SK-N-SH treated with all-trans-retinoic acid at 6 μM for 48 hours (cell line): ENCODE data around the gene CPNE2.

ENCODE experiments used
- ESRRG ChIP-seq: fragments of 250-450 bp; sonication (Bioruptor Pico); IDR thresholded peaks from 2 replicates; pipeline ENCODE4 v1.6.1; 2021; ENCODE audit warnings: mild to moderate bottlenecking
- ISL1 ChIP-seq: fragments of 250-450 bp; sonication (Bioruptor Pico); IDR thresholded peaks from 2 replicates; pipeline ENCODE4 v2.1.2; 2022; ENCODE audit warnings: mild to moderate bottlenecking, moderate library complexity
- OSR1 ChIP-seq: fragments of 250-450 bp; sonication (Bioruptor Pico); IDR thresholded peaks from 2 replicates; pipeline ENCODE4 v1.8.0; 2022; ENCODE audit warnings: moderate library complexity, mild to moderate bottlenecking, inconsistent platforms
- RARB ChIP-seq: fragments of 250-450 bp; sonication (Bioruptor Pico); IDR thresholded peaks from 2 replicates; pipeline ENCODE4 v1.8.0; 2021; ENCODE audit warnings: mild to moderate bottlenecking, moderate library complexity
- TOX ChIP-seq: fragments of 250-450 bp; sonication (Bioruptor Pico); IDR thresholded peaks from 2 replicates; pipeline ENCODE4 v1.8.0; 2021; ENCODE audit warnings: mild to moderate bottlenecking, moderate library complexity, borderline replicate concordance
- ZC3H10 ChIP-seq: fragments of 250-450 bp; sonication (Bioruptor Pico); IDR thresholded peaks from 2 replicates; pipeline ENCODE4 v1.5.1; 2021; ENCODE audit warnings: mild to moderate bottlenecking, moderate library complexity
- ZFP3 ChIP-seq: fragments of 250-450 bp; sonication (Bioruptor Pico); IDR thresholded peaks from 2 replicates; pipeline ENCODE4 v1.5.0; 2020; ENCODE audit warnings: mild to moderate bottlenecking, moderate library complexity
- ZFP30 ChIP-seq: fragments of 450-650 bp; formaldehyde crosslinking; IDR thresholded peaks from 2 replicates; pipeline ENCODE4 v1.5.0; 2022; ENCODE audit warnings: mild to moderate bottlenecking, moderate library complexity
- TF ChIP-seq, protein P1 (sequence below): fragments of 250-450 bp; sonication (Bioruptor Pico); IDR thresholded peaks from 2 replicates; pipeline ENCODE4 v1.5.1; 2021; ENCODE audit warnings: mild to moderate bottlenecking, moderate library complexity
- TF ChIP-seq, protein P2 (sequence below): fragments of 250-450 bp; sonication (Bioruptor Pico); IDR thresholded peaks from 2 replicates; pipeline ENCODE4 v1.8.0; 2020; ENCODE audit warnings: mild to moderate bottlenecking, moderate library complexity, borderline replicate concordance

DNA sequence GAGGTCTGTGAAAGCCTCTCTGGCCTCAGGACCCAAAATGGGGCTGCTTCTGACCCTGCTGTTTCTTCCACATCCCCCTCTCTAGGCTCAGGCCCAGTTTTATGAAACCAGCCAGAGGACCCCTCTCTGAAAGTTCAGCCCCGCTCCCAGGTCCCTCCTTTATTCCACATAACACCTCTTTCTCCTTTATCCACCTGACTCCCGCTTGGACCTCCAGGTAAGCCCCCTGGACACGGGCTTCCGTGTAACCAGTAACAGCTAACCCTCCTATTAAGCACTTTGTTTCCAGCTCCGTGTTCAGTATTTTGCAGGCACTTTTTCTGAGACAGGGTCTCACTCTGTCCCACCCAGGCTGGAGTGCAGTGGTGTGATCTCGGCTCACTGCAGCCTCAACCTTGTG lies 56.1 kb downstream of the CPNE2 start:
- TF ChIP-seq ISL1 (no peak), RARB (CRISPR knock-in tag) (no peak), OSR1 (no peak), ZFP3 (CRISPR knock-in tag) (no peak), ZC3H10 (CRISPR knock-in tag) (no peak), ESRRG (no peak), ZFP30 (CRISPR knock-in tag) (no peak), TOX (CRISPR knock-in tag) (no peak)
- TF ChIP-seq, protein P1, sequence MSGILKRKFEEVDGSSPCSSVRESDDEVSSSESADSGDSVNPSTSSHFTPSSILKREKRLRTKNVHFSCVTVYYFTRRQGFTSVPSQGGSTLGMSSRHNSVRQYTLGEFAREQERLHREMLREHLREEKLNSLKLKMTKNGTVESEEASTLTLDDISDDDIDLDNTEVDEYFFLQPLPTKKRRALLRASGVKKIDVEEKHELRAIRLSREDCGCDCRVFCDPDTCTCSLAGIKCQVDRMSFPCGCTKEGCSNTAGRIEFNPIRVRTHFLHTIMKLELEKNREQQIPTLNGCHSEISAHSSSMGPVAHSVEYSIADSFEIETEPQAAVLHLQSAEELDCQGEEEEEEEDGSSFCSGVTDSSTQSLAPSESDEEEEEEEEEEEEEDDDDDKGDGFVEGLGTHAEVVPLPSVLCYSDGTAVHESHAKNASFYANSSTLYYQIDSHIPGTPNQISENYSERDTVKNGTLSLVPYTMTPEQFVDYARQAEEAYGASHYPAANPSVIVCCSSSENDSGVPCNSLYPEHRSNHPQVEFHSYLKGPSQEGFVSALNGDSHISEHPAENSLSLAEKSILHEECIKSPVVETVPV (CRISPR knock-in tag) = no peak
- TF ChIP-seq, protein P2, sequence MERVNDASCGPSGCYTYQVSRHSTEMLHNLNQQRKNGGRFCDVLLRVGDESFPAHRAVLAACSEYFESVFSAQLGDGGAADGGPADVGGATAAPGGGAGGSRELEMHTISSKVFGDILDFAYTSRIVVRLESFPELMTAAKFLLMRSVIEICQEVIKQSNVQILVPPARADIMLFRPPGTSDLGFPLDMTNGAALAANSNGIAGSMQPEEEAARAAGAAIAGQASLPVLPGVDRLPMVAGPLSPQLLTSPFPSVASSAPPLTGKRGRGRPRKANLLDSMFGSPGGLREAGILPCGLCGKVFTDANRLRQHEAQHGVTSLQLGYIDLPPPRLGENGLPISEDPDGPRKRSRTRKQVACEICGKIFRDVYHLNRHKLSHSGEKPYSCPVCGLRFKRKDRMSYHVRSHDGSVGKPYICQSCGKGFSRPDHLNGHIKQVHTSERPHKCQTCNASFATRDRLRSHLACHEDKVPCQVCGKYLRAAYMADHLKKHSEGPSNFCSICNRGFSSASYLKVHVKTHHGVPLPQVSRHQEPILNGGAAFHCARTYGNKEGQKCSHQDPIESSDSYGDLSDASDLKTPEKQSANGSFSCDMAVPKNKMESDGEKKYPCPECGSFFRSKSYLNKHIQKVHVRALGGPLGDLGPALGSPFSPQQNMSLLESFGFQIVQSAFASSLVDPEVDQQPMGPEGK (CRISPR knock-in tag) = no peak
